Body of pancreas (tissue), 4 donors: ENCODE results near the gene CRIM1.

ENCODE experiments used
- CTCF ChIP-seq, 7 experiments: fragments of 450-650 bp in 4 of 7; fragments of 200-600 bp in 3 of 7; sonication (generic) in 3 of 7; IDR thresholded peaks; one replicate each; pipeline ENCODE4 v1.5.1; 2016 to 2019; ENCODE audit warnings: antibody characterized with exemption in 7 of 7
- POLR2A ChIP-seq, 3 donors: fragments of 450-650 bp; IDR thresholded peaks; one replicate each; pipeline ENCODE4 v1.6.1; 2016; ENCODE audit warnings: antibody characterized with exemption in 3 of 3, mild to moderate bottlenecking in 2 of 3

GRCh38 chr2:36421379-36421778 lies 65.8 kb downstream of the CRIM1 start:
- TF ChIP-seq CTCF (IDR thresholded peaks at IDR 0.05) (no peak), POLR2A (IDR thresholded peaks at IDR 0.05) (no peak)
